SH-SY5Y (cell line): ENCODE results near the gene UPF3A.

ENCODE experiments used
- GATA2 ChIP-seq: IDR thresholded peaks from 2 replicates; pipeline ENCODE4 v1.6.1; 2011; ENCODE audit warnings: mild to moderate bottlenecking, low read depth, low read length
- GATA3 ChIP-seq: IDR thresholded peaks from 2 replicates; pipeline ENCODE4 v1.6.1; 2011; ENCODE audit warnings: low read depth, mild to moderate bottlenecking, low read length, moderate library complexity

GRCh38 chr13:114258589-114258988 lies 22.8 kb upstream of the UPF3A start:
- no peak for TF ChIP-seq GATA3
- TF ChIP-seq GATA2 = no peak
